GM20431 (cell line): ENCODE results near the gene DHRS1.

Experiments used
- in situ Hi-C: fragments of 300-500 bp; cut with MseI, MboI; formaldehyde crosslinking; loops from one replicate; pipeline ENCODE4 v1.15.0; 2020; ENCODE audit warnings: low sequenced_read_pairs; ENCODE audit not compliant: unreplicated experiment

DHRS1 gene

DNA sequence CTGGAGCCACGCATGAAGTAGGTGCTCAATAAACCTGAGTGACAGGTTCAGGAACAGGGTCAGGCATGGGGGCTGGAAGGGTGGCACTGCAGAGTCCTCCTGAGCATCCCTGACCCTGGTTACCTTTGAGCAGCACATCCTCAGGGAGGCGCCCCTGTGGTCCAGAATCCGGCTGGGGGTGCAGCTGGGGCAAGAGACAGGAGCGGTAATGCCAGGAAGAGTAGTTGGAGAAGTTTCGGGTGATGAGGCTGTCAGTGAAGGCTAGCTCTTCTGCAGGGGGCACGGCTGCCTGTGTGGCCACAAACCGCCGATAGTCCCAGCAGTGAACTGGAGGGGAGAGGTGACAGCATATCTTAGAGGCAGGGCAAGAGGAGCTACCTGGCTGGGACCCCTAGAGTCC is 30.2 kb downstream of the DHRS1 start:
- in situ Hi-C loops: no loop called here

GRCh38 chr14:24268225-24268624 is 31.4 kb downstream of the DHRS1 start:
- in situ Hi-C loops: no loop called here

DNA sequence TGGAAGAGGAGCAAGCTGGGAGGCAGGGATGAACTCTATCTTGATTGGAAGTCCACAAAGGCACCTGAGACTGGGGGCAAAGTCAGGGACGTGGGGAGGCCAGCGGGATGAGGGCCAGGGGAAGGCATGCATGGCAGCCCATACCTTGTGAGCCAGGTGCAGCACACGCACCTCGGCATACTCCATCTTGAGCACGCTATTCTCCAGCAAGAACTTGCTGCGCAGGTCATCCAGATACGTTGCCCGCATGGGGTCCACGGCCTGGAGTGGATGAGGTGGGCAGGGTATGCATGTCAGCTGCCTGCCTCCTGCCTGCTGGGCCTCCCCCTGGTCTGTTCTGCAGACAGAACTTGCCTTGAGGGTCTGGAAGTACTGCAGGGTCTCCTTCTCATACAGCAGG is 32.1 kb downstream of the DHRS1 start:
- in situ Hi-C loops: no loop called here

GRCh38 chr14:24266344-24267244 is 33.0 kb downstream of the DHRS1 start:
- in situ Hi-C loops: no loop called here

DNA sequence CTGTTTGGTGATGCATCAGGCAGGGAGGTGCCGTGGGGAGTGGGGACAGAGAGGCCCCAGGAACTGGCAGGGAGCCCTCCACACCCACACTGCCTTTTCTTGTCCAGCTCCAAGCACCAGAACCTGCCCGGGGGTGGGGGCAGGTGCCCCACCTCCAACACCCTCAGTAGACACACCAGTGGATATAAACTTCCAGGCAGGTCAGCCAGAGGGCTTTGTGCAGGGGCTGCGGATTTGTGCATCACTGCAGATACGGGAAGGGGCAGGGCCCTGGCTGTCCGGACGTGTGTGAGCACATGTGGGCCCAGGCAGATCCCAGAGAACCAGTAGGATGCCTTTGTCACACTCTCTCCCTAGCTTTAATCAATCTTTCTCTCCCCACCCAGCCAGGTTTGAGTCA is 35.3 kb downstream of the DHRS1 start:
- in situ Hi-C loops: no loop called here

DNA sequence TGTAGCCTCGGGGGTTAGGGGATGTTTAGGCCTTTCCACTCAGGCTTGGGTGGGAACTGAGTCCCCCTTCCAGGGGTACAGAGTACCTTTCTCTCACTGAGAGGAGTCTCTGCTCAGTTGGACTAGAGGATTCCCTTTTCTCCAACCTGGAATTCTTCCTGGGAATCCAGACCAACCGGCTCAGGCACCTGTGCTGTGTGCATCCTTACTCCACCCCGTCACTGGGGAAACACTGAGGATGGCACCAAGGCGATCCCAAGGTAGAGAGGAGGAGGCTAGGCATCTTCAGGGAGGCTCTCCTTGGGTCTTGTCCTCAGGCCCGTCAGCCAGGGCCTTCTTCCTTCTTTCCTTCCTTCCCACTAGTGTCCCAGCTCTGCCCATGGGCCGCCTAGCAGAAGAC is 35.7 kb downstream of the DHRS1 start:
- in situ Hi-C loops: no loop called here

- in situ Hi-C loops: no loop called here
Observed at GRCh38 chr14:24262821-24263733, 36.5 kb downstream of the DHRS1 start, which contains the start of gene TGM1. TSS of gene TGM1 (minus strand) at chr14:24263177. CDS start at chr14:24262352, 825 bp downstream.

GRCh38 chr14:24261969-24262327 is 37.6 kb downstream of the DHRS1 start:
- in situ Hi-C loops: no loop called here

DNA sequence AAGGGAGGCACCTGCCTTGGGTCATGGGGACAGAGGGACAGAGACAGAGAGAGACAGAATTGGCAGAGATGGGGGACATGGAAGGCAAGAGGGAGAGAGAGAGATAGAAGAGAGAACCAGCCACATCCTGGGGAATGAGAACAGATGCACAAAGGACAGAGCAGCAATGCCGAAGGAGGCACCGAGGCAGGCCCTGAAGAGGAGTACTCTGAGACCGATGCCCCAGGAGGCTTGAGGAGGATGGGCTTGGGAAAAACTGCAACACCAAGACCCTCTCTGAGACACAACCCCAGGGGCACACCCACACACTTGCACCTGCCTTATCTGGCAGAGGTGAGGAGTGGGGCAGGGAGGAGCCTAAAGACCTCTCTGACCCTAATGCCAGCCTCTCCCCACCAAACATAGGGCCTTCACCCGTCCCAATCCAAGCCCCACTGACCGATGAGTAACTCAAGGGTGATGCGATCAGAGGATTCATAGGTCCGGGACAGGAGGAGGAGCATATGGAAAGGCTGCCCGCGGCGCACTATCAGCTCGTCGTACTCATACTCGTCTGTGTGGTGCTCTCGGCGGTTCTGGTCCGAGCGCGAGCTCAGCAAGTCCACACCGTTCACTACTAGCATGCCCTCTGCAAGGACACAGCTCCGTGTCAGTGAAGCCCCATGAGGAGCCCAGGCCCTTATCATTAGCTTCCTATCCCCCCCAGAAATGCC is 38.2 kb downstream of the DHRS1 start:
- in situ Hi-C loops: no loop called here

GRCh38 chr14:24260780-24261157 is 38.8 kb downstream of the DHRS1 start:
- in situ Hi-C loops: no loop called here

- in situ Hi-C loops: no loop called here
Observed at GRCh38 chr14:24260026-24260779, 39.4 kb downstream of the DHRS1 start.

- in situ Hi-C loops: no loop called here
Observed at GRCh38 chr14:24259282-24260025, 40.1 kb downstream of the DHRS1 start.

DNA sequence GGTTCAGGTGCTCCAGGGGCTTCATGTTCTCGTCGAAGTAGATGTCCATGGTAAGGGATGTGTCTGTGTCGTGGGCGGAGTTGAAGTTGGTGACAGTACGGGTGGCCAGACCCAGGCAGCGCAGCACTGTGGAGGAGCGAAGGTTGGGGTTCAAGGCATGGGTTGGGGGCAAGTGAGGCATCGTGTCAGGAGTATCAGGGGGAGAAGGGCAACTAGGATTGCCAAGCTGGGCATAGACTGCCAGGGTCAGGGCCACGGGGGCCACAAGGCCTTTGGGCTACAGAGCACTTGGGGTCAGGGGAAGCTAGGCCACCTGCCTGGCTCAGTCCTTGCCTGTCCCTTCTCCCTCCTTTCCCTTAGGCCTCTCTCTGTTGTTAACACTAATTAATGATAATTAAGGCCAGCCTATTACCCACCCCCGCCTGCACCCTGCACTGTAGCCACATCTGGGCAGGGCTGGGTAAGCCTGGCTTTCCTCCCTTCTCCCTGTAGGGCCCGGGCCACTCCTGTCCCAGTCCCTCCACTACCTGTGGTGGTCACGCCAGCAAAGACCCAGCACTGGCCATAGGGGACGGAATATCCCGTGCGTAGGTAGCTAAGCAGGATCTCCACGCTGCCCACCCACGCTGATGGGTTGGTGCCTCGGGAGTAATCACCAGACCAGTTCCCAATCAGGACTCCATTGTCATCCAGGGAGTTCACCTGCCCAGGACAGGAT is 40.9 kb downstream of the DHRS1 start:
- in situ Hi-C loops: no loop called here

GRCh38 chr14:24258119-24258518 is 41.5 kb downstream of the DHRS1 start:
- in situ Hi-C loops: no loop called here

DNA sequence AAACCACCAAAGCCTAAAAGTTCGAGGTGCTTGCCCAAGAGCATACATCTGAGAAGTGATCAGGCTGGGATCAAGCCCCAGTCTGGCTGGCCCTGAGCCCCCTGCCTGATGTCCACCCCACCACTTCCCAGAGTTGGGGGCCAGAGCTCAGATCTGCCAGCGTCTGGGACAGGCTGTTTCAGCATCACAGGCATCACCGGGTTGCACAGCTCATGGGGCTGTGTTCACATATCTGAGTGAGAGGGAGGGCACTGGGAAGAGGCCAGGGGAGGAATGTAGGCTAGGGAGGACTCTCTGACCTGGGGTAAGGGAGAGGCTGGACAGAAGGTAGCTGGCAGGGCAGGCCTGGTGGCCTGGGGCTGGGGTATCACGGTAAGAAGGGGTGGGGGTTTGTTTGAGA is 42.6 kb downstream of the DHRS1 start:
- in situ Hi-C loops: no loop called here

DNA sequence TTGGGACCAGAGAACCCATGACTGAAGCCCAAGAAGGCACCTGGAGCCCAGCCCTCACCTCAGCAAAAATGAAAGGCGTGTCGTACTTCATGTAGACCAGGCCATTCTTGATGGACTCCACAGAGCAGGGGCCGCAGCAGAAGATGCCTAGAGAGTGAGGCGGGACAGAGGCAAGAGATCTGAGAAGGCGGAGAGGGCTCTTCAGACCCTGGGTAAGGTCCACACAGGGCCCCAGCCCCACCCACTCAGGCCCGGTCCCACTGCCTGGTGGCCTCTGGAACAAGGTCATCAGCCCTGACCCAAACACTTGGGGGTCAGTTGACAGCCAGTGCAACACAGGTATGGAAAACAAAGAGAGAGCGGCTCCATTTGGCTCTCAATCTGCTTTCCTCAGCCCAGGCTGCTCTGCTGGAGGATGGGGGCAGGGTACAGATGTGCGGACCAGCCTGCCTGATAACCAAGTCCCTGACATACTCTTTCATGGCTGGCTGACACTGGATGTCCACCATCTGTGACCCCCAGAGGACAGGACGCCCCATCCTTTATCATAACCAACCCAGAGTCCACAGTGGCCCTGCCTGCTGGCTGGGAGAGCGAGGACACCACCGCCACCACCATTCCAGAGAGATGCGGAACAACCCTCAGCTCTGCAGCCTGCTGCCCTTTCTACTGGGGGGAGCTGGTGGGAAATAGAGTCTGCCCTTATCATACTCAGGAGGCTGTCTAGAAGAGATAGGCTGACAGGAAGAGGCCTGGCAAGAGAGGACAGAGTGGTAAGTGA is 43.5 kb downstream of the DHRS1 start:
- in situ Hi-C loops: no loop called here

GRCh38 chr14:24255438-24255837 is 44.1 kb downstream of the DHRS1 start:
- in situ Hi-C loops: no loop called here
